HCT116 (cell line): ENCODE measurements around the gene CIAO2A. TPM values are rescaled to one million over a fixed set of nuclear protein-coding genes. Genes with fewer than 3 reads are reported as not detected.

Experiments used
- ATAC-seq: fragments of 200-7000 bp; cut with Tn5 transposase; 2 replicates; pipeline ENCODE4 v1.9.1; 2020; ENCODE audit warnings: mild to moderate bottlenecking, moderate library complexity
- BruUV-seq: library from RNA; stranded (reverse); fragments of 400-500 nt; replicated peaks from 2 replicates; lab custom pipeline; 2021; lab: Mats Ljungman, UMichigan
- CTCF ChIA-PET: fragments of 300-600 bp; sonication (Branson Sonifier 250); formaldehyde crosslinking; loops from one replicate; lab custom pipeline; 2021; ENCODE audit warnings: antibody characterized with exemption; lab: Charles Lee
- POLR2A ChIA-PET: fragments of 300-600, 350-600 bp; sonication (Branson Sonifier 250); formaldehyde crosslinking; loops from one replicate; lab custom pipeline; 2021; ENCODE audit warnings: antibody characterized with exemption; lab: Charles Lee
- RAD21 ChIA-PET, 2 experiments: fragments of 300-600 bp; sonication (Branson Sonifier 250); formaldehyde crosslinking; loops; one replicate each; lab custom pipeline; 2023; ENCODE audit warnings: low total read pairs in 2 of 2; ENCODE audit not compliant: uncharacterized antibody in 2 of 2, unreplicated experiment in 2 of 2, low non-redundant PET in 1 of 2; lab: Charles Lee
- DNase-seq: peaks from one replicate; pipeline ENCODE4 v3.0.0-alpha.2; 2010; ENCODE audit warnings: low read depth, low spot score
- H2AFZ ChIP-seq: fragments of 200-600 bp; shearing (Covaris generic), sonication (generic); 2 replicates; pipeline ENCODE4 v1.6.1; 2017; ENCODE audit warnings: low read depth, mixed run types, mixed read lengths, antibody characterized with exemption, low read length; ENCODE audit not compliant: poor library complexity, severe bottlenecking
- H3K27ac ChIP-seq: 2 replicates; pipeline ENCODE4 v1.5.1; 2012; ENCODE audit warnings: low read depth, low read length
- H3K27me3 ChIP-seq: fragments of 200-600 bp; sonication (generic); 2 replicates; pipeline ENCODE4 v1.6.1; 2016; ENCODE audit warnings: mixed run types, low read length, mixed read lengths; ENCODE audit not compliant: insufficient read depth
- H3K36me3 ChIP-seq, 2 experiments: fragments of 200-500 bp in 1 of 2; fragments of 200-600 bp in 1 of 2; sonication (Bioruptor generic) in 1 of 2; sonication (generic) in 1 of 2; 2 replicates each; pipeline versions ENCODE4 v1.5.1 to v1.6.1; 2014 to 2016; ENCODE audit warnings: low read length in 2 of 2, inconsistent platforms in 1 of 2, mixed read lengths in 1 of 2, mixed run types in 1 of 2; ENCODE audit not compliant: insufficient read depth in 2 of 2, control insufficient read depth in 1 of 2
- H3K4me1 ChIP-seq, 2 experiments: fragments of 200-600 bp in 1 of 2; sonication (generic) in 1 of 2; 2 replicates each; pipeline versions ENCODE4 v1.5.1 to v1.6.1; 2012 to 2017; ENCODE audit warnings: low read length in 2 of 2, inconsistent platforms in 1 of 2, mild to moderate bottlenecking in 1 of 2, mixed read lengths in 1 of 2, mixed run types in 1 of 2, moderate library complexity in 1 of 2; ENCODE audit not compliant: insufficient read depth in 2 of 2, control insufficient read depth in 1 of 2
- H3K4me2 ChIP-seq: fragments of 200-600 bp; sonication (generic); 2 replicates; pipeline ENCODE4 v1.6.1; 2017; ENCODE audit warnings: mixed run types, low read length, mixed read lengths
- H3K4me3 ChIP-seq, 2 experiments: fragments of 200-600 bp in 1 of 2; sonication (generic) in 1 of 2; replicated peaks in 1 of 2; 2 replicates each; pipeline ENCODE4 v1.5.1; 2011 to 2016; ENCODE audit warnings: low read length in 2 of 2, control low read depth in 1 of 2, low read depth in 1 of 2, mild to moderate bottlenecking in 1 of 2, mixed read lengths in 1 of 2, mixed run types in 1 of 2
- H3K79me2 ChIP-seq: fragments of 200-600 bp; sonication (generic); 2 replicates; pipeline ENCODE4 v1.6.1; 2017; ENCODE audit warnings: mild to moderate bottlenecking, mixed run types, low read length, moderate library complexity, mixed read lengths; ENCODE audit not compliant: insufficient read depth
- H3K9ac ChIP-seq: fragments of 200-600 bp; sonication (generic); 2 replicates; pipeline ENCODE4 v1.6.1; 2016; ENCODE audit warnings: low read length, mixed read lengths
- H3K9me2 ChIP-seq: fragments of 200-600 bp; sonication (generic), shearing (Covaris generic); 2 replicates; pipeline ENCODE4 v1.6.1; 2017; ENCODE audit warnings: mixed run types, mild to moderate bottlenecking, moderate library complexity; ENCODE audit not compliant: insufficient read depth
- H3K9me3 ChIP-seq, 2 experiments: fragments of 200-500 bp in 1 of 2; fragments of 200-600 bp in 1 of 2; sonication (Bioruptor generic) in 1 of 2; sonication (generic) in 1 of 2; 2 replicates each; pipeline ENCODE4 v1.6.1; 2014 to 2017; ENCODE audit warnings: low read length in 2 of 2, mixed read lengths in 2 of 2, inconsistent platforms in 1 of 2, low read depth in 1 of 2, mild to moderate bottlenecking in 1 of 2, mixed run types in 1 of 2, moderate library complexity in 1 of 2; ENCODE audit not compliant: control insufficient read depth in 1 of 2, insufficient read depth in 1 of 2
- H4K20me1 ChIP-seq: fragments of 200-600 bp; sonication (generic), shearing (Covaris generic); 2 replicates; pipeline ENCODE4 v1.6.1; 2017; ENCODE audit warnings: mixed run types, mild to moderate bottlenecking, moderate library complexity; ENCODE audit not compliant: insufficient read depth
- POLR2A ChIP-seq: IDR thresholded peaks from 2 replicates; pipeline ENCODE4 v1.7.0; 2011; ENCODE audit warnings: borderline replicate concordance; ENCODE audit not compliant: insufficient read depth, insufficient read length; ENCODE audit errors: extremely low read depth
- REST ChIP-seq: IDR thresholded peaks from 2 replicates; pipeline ENCODE4 v1.6.1; 2012; ENCODE audit warnings: low read depth
- SP1 ChIP-seq: IDR thresholded peaks from 2 replicates; pipeline ENCODE4 v1.6.1; 2012; ENCODE audit warnings: low read depth
- YY1 ChIP-seq: IDR thresholded peaks from 2 replicates; pipeline ENCODE4 v1.6.1; 2011; ENCODE audit warnings: low read length, low read depth, moderate library complexity, mild to moderate bottlenecking; ENCODE audit not compliant: insufficient replicate concordance; ENCODE audit errors: extremely low read depth
- ZNF274 ChIP-seq: fragments of 200-500 bp; sonication (Bioruptor generic); IDR thresholded peaks from 2 replicates; pipeline ENCODE4 v1.6.1; 2014; ENCODE audit warnings: mild to moderate bottlenecking, low read depth, low read length, inconsistent platforms
- intact Hi-C: fragments of 100-400 bp; cut with micrococcal nuclease; formaldehyde crosslinking; loops from 2 replicates; pipeline ENCODE4 v1.10.0; 2022
- total RNA-seq: library from RNA; stranded (reverse); gene quantifications from one replicate; pipeline ENCODE4 v1.2.1, GENCODE V29; 2021; ENCODE audit not compliant: unreplicated experiment
- TF ChIP-seq, protein P1 (sequence below): IDR thresholded peaks from 2 replicates; pipeline ENCODE4 v1.6.1; 2011; ENCODE audit warnings: mild to moderate bottlenecking, low read length, moderate library complexity; ENCODE audit not compliant: insufficient replicate concordance; ENCODE audit errors: extremely low read depth

CIAO2A gene
- total RNA-seq, 1 experiment from 2014 or later: 69.3 TPM

GRCh38 chr15:64090527-64090926 lies 3.1 kb downstream of the CIAO2A start:
- TF ChIP-seq POLR2A (no peak), ZNF274 (no peak), SP1 (no peak), REST (no peak), YY1 (no peak)
- TF ChIP-seq, protein P1, sequence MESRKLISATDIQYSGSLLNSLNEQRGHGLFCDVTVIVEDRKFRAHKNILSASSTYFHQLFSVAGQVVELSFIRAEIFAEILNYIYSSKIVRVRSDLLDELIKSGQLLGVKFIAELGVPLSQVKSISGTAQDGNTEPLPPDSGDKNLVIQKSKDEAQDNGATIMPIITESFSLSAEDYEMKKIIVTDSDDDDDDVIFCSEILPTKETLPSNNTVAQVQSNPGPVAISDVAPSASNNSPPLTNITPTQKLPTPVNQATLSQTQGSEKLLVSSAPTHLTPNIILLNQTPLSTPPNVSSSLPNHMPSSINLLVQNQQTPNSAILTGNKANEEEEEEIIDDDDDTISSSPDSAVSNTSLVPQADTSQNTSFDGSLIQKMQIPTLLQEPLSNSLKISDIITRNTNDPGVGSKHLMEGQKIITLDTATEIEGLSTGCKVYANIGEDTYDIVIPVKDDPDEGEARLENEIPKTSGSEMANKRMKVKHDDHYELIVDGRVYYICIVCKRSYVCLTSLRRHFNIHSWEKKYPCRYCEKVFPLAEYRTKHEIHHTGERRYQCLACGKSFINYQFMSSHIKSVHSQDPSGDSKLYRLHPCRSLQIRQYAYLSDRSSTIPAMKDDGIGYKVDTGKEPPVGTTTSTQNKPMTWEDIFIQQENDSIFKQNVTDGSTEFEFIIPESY: no peak
- TF ChIP-seq, all 23 proteins: peak for 0
- intact Hi-C loops: no loop called here
- no peaks in the 10 kb centered on the region for H3K9me2 ChIP-seq
- peaks cover 17 to 26% of the 10 kb centered on the region in 2 experiments for H3K4me1 ChIP-seq
- no peak overlapping the region for H3K9ac ChIP-seq
- H3K9me3 ChIP-seq: no peaks in the 10 kb centered on the region
- DNase-seq: no peak
- ChIA-PET CTCF (no interaction called here), POLR2A (no interaction called here), RAD21 (no interaction called here)
- H4K20me1 ChIP-seq: 0 out of 2 replicates have a peak, but pooled peaks cover 4% of the 10 kb centered on the region
- peaks cover 8 to 16% of the 10 kb centered on the region in 2 experiments for H3K36me3 ChIP-seq
- no peak overlapping the region for H3K4me3 ChIP-seq
- H2AFZ ChIP-seq: no peak overlapping the region
- no TSS peak for BruUV-seq
- H3K79me2 ChIP-seq: peaks cover 62% of the 10 kb centered on the region
- H3K27me3 ChIP-seq: no peaks in the 10 kb centered on the region
- ATAC-seq: no peak
- H3K4me2 ChIP-seq: no peak overlapping the region
- no peak overlapping the region for H3K27ac ChIP-seq
